ENCODE results near the gene ABAT.
"Not testable (repeated sequence)": the region's sequence is repeated elsewhere in the genome, so short reads cannot be mapped to it uniquely, and the experiment has no call there.

ABAT gene

DNA sequence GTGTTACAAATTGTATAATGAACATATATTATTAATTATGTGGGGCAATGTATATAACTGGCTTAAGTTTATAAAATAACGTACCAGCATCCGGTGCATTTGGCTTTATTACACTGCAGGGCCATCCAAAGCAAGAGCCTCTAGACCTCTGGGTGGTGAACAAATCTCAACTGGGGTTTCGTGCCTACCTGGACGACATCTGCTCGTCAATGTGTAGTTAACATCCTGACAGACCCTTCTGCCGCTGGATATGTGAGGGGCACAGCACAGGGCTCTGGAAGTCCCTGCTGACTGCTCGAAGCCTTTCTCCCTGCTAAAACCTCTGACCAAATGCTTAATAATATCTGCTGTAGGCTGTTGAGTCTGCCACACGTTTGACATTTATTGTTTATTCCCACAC is 120.7 kb downstream of the ABAT start:
- DNase-seq: no peak

DNA sequence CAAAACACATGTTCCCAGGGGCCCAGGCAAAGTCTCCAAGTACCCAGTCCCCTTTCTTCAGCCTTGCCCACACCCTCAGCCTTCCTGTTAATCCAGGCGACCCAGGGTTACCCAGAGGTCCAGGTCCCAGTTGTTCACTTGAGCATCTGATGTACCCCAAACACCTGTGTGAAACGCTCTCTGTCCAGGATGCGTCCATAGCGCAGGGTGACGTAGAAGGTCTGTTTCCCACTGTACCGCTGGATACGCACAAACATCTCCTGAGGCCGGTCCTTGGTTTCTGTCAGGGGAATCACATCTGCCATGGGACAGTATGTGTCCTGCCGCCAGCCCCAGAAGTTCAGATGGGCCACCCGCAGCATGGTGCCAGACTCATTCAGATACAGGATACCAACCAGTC is 121.4 kb downstream of the ABAT start:
- no peak for DNase-seq

DNA sequence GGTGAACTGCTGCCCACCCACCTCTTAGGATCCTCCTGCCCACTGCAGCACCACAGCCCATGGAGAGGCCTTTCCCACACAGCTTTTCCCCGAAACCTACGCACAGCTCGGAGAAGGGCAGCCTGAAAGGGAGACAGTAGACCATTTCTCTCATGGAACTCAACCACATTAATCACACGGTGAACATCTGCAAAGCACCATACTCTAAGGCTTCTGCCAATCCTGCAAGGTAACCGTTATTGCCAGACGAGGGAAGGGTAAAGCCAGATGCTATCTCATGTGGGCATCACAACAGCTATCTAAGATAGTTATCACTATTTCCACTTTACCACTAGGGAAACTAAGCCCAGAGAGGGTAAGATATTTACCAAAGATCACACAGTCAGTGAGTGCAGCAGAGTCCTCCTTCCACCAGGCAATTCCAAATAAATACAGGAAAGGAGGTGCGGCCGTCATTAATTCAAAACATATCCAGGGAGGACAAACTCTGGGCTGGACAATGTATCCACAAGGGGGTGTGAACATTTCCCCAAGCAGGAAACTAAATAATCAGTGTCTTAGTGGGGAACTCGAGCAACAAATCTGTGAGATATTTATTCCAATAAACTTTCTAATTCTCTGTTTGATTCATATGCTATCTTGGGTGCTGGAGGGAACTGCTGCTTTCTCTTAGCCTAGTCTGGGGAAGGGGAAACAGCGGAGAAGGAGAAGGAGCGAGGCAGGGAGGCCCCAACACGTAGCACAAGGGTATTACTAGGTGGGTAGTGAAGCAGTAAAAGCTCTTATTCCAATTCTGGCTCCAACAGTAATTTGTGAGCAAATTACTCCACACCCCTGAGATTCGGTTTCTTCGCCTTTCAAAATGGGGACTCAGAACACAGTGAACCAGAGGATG is 122.3 kb downstream of the ABAT start:
- no peak for DNase-seq

DNA sequence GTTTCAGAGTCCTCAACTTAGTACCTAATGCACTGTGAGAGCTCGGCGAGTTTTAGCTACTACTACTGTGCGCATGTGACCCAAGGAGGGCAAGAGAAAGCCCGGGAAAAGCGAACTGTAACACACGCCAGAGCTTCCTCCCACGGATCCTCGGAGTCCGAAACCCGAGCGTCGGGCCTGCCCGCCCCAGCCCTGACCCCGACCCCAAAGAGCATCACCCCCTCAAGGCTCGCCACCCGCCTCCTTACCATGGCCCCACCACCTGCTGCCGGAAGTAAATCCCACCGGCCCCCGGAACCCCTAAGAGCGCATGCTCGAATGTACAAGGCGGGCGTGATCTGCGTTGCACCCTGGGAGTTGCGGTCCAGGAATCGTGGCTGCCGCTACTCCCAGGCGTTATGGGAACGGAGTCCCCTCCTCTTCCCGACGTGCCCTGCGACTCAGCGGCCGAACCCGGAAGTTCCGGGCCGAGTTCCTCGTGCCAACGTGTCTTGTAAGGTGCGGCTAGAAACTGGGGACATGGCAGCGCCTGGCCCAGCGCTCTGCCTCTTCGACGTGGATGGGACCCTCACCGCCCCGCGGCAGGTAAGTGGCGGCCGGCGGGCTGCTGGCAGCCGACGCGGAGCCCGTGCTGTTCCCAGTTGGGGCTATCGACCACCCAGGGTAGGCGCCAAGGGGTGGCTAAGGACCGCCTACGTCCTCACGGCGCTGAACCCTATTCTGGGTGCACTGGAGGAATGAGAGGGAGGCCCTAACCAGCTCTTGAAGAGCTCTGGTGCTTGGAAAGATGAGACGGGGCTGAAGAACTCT is 123.2 kb downstream of the ABAT start, which contains the start of the genes PMM2 and TMEM186:
TSS of gene PMM2 (plus strand) at position 476 of the 810 bp plus-strand sequence. CDS start at position 520, 44 bp downstream.
TSS of gene TMEM186 (minus strand) at position 276 of the 810 bp plus-strand sequence. CDS start at position 251, 25 bp downstream.
- peak; percentile 91 for DNase-seq

DNA sequence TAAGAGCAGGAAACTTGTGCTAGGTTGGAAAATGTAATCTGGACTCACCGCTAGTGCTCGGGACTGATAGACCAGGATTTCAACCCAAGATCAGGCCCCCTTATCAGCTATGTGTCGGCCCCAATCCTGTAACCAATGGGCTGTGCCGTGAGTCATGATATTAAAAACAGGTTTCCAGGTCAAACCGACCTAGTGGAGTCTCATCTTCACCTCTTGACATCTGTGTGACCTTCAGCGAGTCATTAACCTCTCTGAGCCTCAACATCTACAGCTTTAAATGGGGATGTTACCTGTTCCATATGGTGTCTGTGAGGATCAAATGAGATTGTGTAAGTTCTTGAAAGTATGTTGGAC is 123.7 kb downstream of the ABAT start:
- DNase-seq: peak; percentile 24

DNA sequence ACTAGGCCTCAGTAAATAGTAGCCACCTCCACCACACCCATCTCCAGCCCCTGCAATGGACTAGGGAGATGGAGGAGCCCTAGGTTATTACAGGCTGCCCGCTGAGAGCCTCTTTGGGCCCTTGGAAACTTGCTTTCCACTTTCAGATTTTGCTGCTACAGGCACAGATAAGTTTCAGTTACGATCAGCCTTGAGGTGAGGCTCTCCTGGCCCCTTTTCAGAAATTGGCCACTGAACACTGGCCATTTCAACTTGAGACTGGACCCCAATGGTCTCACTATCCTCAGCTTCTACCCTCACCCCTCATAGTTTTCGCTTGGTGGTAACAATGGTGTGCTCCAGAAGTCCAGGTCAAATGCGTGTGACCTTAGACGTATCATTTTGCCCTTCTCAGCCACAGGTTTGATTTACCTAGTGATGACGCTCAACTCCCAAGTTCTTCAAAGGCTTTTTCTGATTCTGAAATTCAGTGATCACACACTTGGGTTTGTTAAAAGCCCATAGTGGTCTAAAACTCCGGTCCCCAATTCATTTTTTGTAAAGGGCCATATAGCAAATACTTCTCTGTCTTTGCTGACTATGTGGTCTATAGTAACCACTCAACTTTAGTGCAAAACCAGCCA is 124.2 kb downstream of the ABAT start:
- no peak for DNase-seq

DNA sequence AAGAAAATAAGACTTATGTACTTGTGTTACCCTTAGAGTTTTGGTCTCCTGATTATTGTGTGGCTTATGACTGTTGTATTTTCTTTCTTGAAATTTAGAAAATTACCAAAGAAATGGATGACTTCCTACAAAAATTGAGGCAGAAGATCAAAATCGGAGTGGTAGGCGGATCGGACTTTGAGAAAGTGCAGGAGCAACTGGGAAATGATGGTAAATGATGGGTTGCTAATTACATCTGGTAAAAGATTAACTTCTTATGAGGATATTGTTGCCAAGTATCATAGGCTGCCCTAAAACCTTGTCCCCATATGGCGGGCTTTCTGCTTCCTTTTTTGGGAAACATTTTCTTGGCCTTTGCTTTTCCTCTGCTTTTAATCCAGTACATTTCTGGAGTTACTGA is 127.3 kb downstream of the ABAT start:
- no peak for DNase-seq

DNA sequence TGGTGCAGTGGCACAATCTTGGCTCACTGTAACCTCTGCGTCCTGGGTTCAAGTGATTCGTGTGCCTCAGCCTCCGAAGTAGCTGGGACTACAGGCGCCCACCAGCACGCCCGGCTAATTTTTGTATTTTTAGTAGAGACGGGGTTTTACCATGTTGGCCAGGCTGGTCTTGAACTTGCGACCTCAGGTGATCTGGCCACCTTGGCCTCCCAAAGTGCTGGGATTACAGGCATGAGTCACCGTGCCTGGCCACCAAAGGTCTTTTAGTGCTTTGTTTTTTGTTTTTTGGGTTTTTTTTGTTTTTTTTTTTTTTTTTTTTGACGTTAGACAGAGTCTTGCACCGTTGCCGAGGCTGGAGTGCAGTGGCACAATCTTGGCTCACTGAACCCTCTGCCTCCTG is 129.3 kb downstream of the ABAT start:
- not testable (repeated sequence) for DNase-seq

DNA sequence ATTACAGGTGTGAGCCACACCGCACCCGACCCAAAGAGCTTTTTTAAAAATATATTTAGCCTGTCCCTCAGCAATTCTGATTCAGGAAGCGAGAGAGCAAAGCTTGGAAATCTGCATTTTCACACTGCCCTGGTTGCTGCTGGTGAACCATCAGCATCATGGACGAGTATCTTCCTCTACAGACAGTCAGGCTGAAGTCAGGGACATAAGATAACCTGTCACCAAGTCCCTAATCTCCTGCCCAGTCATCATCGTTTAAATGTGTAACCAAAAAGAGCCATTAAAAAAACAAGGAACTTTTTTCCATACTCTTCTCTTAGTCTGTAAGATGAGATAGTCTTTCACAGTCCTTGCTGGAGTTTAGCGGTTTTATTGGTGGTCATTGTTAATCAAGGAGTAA is 129.9 kb downstream of the ABAT start:
- no peak for DNase-seq

DNA sequence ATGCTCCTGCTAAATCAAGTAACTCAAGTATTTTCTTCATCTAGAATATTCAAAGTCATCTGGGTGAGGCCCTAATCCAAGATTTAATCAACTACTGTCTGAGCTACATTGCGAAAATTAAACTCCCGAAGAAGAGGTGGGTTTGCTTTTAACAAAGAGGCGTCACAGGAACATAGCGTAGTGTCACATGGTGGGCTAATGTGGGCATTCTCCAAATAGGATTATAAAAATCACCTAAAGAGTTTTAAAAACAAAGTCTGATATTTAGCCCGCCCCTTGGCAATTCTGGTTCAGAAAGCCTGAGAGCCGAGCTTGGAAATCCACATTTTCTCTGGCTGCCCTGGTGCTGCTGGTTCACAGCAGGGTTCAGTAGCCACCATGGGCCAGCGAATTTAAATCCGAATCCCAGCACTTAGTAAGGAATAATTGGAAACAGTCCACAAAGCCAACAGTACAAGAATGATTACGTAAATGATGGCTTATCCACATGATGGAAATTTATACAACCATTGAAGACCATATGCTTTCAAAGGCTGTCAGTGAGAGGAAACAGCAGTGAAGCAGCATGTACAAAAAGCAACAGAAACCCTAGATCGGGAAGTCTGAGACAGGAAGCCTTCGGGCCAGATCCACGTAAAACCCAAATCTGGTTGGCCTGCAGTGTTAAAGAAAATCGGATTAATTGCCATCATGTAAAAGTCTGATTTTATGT is 132.0 kb downstream of the ABAT start:
- DNase-seq: no peak

DNA sequence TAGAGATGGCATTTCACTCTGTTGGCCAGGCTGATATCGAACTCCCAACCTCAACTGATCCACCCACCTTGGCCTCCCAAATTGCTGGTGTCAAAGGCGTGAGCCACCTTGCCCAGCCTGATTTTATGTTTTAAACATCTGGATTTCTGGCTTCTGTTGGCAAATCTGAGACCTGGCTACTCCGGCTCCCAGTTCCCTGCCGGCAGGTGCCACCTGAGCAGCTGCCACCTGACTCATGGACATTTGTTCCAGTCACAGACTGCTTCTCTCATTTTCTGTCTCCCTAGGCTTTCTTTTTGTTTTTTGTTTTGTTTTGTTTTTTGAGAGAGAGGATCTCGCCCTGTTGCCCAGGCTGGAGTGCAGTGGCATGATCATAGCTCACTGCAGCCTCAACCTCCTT is 132.8 kb downstream of the ABAT start:
- no peak for DNase-seq

DNA sequence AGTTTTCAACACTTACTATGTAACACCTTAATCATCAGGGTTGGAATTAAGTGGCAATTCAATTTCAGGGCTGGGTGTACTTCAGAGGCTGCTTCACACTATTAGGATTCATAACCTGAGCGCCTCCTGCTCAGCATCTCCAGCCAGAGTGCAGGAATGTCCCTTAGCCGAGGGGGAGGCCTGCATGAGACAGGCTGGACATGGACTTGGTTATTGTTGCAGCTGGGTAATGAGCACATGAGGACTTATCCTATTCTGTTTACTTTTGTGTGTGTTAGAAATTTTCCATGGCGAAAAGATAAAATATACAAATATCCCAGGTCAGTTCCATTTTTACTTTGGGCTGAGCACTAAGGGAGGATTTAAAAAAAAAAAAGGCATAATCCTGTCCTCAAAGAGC is 133.6 kb downstream of the ABAT start:
- no peak for DNase-seq

DNA sequence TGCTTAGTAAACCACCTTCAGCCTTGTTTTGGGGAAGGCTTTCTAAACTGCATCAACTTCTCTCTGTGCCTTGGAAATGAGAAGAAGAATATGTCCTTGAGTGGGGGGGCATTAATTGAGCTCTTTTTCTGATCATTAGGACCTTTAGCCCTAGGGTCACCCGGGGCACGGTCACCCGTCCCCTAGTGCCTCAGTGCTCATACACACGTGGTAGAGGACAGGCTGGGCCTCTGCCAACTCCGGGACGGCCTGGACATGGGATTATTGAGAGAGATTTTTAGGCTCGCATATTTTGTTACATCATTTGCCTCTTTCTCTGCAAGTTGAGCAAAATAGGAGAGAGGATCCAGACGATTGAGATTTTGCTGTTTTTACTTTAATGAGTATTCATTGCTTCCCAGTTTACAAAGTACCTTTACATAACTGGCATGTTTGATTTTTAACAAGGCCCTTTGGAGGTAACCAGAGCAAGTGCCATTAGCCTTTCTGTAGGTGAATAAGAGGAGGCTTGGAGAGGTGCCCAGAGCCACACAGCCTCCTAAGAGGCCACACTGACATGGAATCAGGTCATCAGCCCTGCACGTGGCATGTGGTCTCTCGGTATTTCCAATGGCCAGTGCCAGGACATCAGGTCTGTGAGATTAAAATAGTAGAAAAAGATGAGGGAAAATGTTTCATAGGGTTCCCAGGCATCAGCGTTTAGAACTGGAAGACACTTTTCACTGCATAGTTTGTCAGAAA is 134.4 kb downstream of the ABAT start:
- DNase-seq: no peak

DNA sequence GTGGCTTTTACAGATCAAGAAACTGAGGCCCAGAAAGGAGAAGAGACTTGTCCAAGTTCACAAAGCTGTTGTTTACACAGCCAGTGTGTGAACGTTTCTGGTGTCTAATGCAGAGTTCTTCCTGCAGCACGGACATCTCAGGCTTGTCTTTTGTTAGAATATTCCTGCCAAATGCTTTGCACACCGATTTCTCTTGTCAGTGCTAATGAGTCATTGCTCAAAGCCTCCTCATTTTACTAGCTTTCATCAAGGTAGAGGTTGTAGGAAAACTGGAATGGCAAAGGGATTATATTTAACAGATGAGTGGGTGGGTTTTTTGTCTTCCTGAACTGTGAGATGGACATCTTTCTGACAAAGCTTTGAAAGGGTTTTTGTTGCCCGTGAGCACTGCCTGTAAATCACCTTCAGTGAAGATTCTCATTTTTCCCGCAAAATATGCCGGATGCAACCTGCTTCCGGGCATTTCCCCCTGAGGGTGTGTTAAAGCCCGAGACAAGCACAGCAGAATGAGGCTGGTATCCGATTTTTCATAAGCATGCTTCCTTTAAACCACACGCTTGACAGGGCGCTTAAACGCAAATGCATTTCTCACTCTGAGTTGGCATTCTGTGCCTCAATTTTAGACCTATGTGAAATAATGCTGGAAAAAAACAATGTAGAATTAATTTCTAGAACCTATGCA is 137.9 kb downstream of the ABAT start:
- DNase-seq: no peak

DNA sequence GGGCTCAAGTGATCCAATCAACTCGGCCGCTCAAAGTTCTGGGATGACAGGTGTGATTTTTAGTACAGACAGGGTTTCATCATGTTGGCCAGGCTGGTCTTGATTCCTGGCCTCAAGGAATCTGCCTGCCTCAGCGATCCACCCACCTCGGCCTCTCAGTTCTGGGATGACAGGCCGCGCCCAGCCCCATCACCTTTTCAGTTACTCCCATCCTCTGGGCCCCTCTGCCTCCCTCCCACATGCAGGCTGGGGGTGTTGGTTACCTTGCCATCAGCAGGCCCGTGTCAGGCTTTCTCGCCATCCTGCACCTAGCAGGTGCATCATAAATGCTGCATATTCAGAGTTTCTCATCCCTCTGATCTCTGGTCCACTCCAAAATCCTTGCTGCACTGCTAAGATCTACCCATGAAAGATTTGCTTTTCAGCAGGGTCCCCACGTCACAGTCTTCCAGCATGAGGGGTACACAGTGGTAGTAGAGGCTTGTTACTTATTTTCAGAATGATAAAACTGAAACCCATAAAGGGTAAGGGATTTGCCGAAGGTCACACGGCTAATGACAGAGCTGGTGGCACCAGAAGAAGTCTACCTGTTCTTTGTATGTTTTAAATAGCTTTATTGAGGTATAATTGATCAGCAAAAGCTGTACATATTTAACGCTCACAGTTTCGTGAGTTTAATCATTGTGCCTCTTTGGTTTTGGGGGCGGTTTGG is 139.8 kb downstream of the ABAT start:
- no peak for DNase-seq

DNA sequence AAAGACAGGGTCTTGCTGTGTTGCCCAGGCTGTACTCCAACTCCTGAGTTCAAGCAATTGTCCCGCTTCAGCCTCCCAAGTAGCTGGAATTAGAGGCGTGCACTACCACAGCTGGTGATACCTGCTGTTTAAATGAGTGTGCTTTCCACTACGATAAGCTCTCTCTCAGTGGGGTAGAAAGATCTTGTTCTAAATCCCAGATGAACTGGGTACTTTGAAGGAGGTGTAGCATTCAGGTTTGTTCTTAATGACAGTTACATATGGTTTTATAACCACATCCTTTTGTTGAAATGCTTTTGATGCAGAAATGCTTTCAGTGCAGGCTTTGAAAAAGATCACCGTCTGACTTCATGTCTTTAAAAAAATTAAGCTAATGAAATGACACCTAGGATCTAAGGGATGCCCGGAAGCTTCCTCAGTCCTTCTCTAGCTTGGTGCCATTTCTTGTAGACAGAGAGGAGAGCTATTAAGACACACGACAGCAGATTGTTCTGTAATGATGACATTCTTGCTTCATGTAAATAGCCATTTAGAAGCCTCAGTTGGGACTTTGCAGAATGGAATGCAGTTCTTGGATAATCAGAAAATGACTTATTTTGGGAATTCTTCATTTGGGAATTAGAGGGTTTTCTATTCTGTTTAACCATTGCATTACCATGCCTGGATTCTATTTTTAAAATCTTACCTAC is 142.7 kb downstream of the ABAT start:
- no peak for DNase-seq

DNA sequence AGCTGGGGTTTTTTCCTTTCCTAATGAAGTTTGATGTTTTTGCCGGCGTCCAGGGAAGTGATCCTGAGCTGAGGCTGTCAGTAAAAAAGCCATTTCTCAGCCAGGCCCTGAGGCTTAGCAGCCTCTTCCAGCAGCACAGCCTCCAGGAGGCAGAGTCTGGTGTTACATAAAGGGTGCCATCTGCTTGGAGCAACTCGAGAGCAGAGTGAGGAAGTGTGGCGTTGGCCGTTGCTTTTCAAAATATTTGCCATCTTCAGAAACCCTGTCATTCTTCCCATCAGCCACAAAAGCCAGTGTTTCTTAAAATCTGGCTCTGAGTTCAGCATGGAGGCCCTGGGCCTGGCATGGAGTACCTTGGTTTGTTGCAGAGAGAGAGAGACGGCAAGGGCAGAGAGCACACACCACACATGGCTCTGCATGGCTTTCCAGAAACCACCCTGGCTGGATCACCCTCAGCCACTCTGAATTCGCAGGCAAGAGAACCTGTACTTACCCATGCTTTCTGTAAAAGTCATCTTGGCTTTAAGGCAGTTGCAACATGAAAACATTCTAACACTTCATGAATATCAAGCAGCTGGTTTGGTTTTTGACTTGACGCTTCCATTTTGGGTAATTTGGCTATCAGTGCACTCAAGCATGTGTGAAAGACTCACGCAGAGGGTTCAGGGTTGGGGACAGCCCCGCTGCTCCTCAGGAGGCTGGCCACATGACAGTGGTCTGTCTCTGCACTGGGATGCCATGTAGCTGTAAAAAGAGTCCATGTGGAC is 144.3 kb downstream of the ABAT start:
- no peak for DNase-seq

DNA sequence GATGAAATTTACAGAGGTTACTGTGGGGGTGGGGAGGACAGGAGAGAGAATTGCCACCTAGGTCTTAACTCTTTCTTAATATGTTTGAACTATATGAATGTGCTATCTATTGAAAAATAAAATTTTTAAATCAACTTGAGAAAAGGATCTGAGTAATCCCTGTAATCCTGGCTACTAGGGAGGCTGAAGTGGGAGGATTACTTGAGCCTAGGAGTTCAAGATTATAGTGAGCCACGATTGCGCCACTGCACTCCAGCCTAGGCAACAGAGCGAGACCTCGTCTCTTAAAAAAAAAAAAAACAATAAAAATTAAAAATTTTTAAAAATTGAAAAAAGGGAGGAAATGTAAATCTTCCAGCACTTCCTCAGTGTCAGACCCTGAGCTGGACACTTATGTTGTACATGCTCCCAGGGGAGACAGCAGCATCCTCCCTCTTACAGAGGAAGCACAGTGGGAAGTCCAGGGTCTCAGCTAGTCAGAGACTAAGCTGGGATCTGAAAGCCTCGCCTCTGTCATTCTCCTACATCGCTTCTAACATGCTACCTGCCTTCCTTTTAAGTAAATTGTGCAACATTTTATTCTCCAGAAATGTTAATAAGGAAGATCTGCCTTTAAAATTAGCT is 145.1 kb downstream of the ABAT start:
- no peak for DNase-seq

DNA sequence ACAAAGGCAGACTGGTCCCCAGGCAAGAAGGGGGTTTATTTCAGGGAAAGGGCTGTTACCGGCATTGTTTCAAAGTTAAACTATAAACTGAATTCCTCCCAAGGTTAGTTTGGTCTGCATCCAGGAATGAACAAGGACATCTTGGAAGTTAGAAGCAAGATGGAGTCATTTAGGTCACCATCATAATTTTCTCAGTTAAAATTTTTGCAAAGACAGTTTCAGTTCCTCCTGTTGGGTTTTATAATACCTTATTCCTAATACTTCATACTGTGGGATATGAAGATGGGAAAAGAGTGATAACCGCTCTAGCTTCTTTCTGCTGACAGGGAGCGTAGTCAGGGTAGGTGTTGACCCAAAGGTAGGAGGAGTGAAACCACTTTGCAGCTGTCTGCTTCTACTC is 148.0 kb downstream of the ABAT start:
- DNase-seq: no peak
